SU-DHL-6 (cell line): ENCODE data around the gene PUS1.
A peak's percentile ranks its signal among the peaks of the same experiment; 100 is the strongest.
"Not testable (repeated sequence)": the region's sequence is repeated elsewhere in the genome, so short reads cannot be mapped to it uniquely, and the experiment has no call there.

ENCODE experiments used
- H2AFZ ChIP-seq: fragments of 200-600 bp; sonication (generic); 2 replicates; pipeline ENCODE4 v1.6.1; 2014; ENCODE audit warnings: low read depth, mild to moderate bottlenecking, moderate library complexity, mixed read lengths, antibody characterized with exemption, low read length; ENCODE audit not compliant: severe bottlenecking
- H3F3A ChIP-seq: fragments of 200-600 bp; shearing (Covaris generic); 2 replicates; pipeline ENCODE4 v1.6.0; 2016; ENCODE audit warnings: antibody characterized with exemption, mild to moderate bottlenecking; ENCODE audit not compliant: insufficient read depth
- H3K27ac ChIP-seq: fragments of 200-600 bp; sonication (generic); 2 replicates; pipeline ENCODE4 v1.5.1; 2016; ENCODE audit warnings: low read depth, mild to moderate bottlenecking, low read length, moderate library complexity, mixed read lengths
- H3K27me3 ChIP-seq: fragments of 200-600 bp; sonication (generic), shearing (Covaris generic); 2 replicates; pipeline ENCODE4 v1.6.0; 2014; ENCODE audit warnings: mild to moderate bottlenecking, low read length
- H3K36me3 ChIP-seq: fragments of 200-600 bp; sonication (generic); 2 replicates; pipeline ENCODE4 v1.6.1; 2014; ENCODE audit warnings: mild to moderate bottlenecking, low read length, mixed read lengths
- H3K4me2 ChIP-seq: fragments of 300-600, 200-600 bp; shearing (Covaris generic), sonication (generic); 2 replicates; pipeline ENCODE4 v1.6.0; 2014; ENCODE audit warnings: low read length, low read depth, mild to moderate bottlenecking; ENCODE audit not compliant: poor library complexity, severe bottlenecking
- H3K4me3 ChIP-seq: fragments of 200-600 bp; sonication (generic); 2 replicates; pipeline ENCODE4 v1.5.1; 2014; ENCODE audit warnings: antibody characterized with exemption, low read length, mild to moderate bottlenecking, mixed read lengths; ENCODE audit not compliant: insufficient read depth, poor library complexity, severe bottlenecking
- H3K79me2 ChIP-seq: fragments of 200-600 bp; sonication (generic); 2 replicates; pipeline ENCODE4 v1.6.1; 2014; ENCODE audit warnings: mild to moderate bottlenecking, low read length, moderate library complexity; ENCODE audit not compliant: insufficient read depth
- H3K9ac ChIP-seq: fragments of 200-600 bp; sonication (generic); 2 replicates; pipeline ENCODE4 v1.7.0; 2014; ENCODE audit warnings: mild to moderate bottlenecking, low read length
- H3K9me2 ChIP-seq: fragments of 200-600 bp; sonication (generic); replicated peaks from 2 replicates; pipeline ENCODE4 v1.6.1; 2014; ENCODE audit warnings: low read length; ENCODE audit not compliant: insufficient read depth
- H3K9me3 ChIP-seq: fragments of 200-600 bp; sonication (generic); 2 replicates; pipeline ENCODE4 v1.6.1; 2014; ENCODE audit warnings: low read length, mixed read lengths; ENCODE audit not compliant: insufficient read depth
- H4K20me1 ChIP-seq: fragments of 200-600 bp; sonication (generic); 2 replicates; pipeline ENCODE4 v1.6.1; 2014; ENCODE audit warnings: low read depth, mild to moderate bottlenecking, antibody characterized with exemption, low read length, moderate library complexity, mixed read lengths
- CTCF ChIP-seq: fragments of 200-600 bp; sonication (generic); IDR thresholded peaks from one replicate; pipeline ENCODE4 v1.5.1; 2017; ENCODE audit warnings: antibody characterized with exemption, mild to moderate bottlenecking, low read length, moderate library complexity; ENCODE audit not compliant: insufficient read depth, poor library complexity, severe bottlenecking
- EZH2phosphoT487 ChIP-seq: fragments of 200-600 bp; sonication (generic), shearing (Covaris generic); conservative IDR thresholded peaks from 2 replicates; pipeline ENCODE4 v1.6.1; 2018; ENCODE audit warnings: mild to moderate bottlenecking, antibody characterized with exemption, low read length, moderate library complexity, mixed read lengths

Gene PUS1

GRCh38 chr12:131928711-131929580 is at the start of gene PUS1:
Gene PUS1 (plus strand): TSS chr12:131929276. CDS start chr12:131929723, 447 bp downstream.
- Histone ChIP-seq H3K9me3 (no peaks in the 10 kb centered on the region), H3K79me2 (peaks cover 20% of the 10 kb centered on the region), H3K36me3 (peaks cover 16% of the 10 kb centered on the region; the same call in 1 of the 2 replicates), H2AFZ (peak within 1 kb of the TSS; percentile 94), H3K9me2 (no peaks in the 10 kb centered on the region), H3K9ac (peak within 1 kb of the TSS; percentile 79), H3K27ac (peak within 1 kb of the TSS; percentile 19), H4K20me1 (no peaks in the 10 kb centered on the region; the same call in 1 of the 2 replicates), H3K4me3 (peak within 1 kb of the TSS; percentile 68), H3F3A (peaks cover 10% of the 10 kb centered on the region; the same call in 1 of the 2 replicates), H3K27me3 (no peaks in the 10 kb centered on the region), H3K4me2 (peak within 1 kb of the TSS; percentile 87)
- no peak for TF ChIP-seq EZH2phosphoT487
- no peak for TF ChIP-seq CTCF

DNA sequence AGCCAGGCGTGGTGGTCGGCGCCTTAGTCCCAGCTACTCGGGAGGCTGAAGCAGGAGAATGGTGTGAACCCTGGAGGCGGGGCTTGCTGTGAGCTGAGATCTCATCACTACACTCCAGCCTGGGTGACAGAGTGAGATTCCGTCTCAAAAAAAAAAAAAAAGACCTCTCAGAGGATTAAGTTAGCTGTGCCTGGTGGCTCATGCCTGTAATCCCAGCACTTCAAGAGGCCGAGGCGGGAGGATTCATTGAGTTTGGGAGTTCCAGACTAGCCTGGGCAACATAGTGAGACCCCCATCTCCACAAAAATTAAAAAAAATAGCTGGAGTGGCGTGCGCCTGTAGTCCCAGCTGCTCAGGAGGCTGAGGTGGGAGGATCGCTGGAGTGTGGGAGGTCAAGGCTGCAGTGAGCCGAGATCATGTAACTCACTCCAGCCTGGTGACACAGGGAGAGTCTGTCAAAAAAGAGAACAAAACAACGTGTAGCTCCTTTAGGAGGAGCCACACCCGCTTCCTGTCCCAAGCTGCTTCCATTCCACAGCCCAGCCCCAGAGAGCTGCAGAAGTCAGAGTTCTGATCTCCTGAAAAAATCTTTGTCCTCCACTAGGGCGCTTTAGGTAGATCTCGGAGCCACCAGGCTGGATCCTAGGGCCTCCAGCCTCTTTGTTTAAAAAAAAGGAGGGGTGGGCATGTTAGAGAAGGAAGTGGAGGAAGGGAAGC is 46.1 kb upstream of the PUS1 start:
- no peaks in the 10 kb centered on the region for H3K36me3 ChIP-seq
- TF ChIP-seq CTCF (no peak), EZH2phosphoT487 (no peak)
- H3K27ac ChIP-seq: no peak overlapping the region
- no peaks in the 10 kb centered on the region for H3F3A ChIP-seq
- no peaks in the 10 kb centered on the region for H3K9me2 ChIP-seq
- H3K9ac ChIP-seq: no peak overlapping the region
- no peak overlapping the region for H3K4me3 ChIP-seq
- no peak overlapping the region for H2AFZ ChIP-seq
- no peaks in the 10 kb centered on the region for H4K20me1 ChIP-seq
- no peaks in the 10 kb centered on the region for H3K9me3 ChIP-seq
- H3K27me3 ChIP-seq: no peaks in the 10 kb centered on the region
- no peak overlapping the region for H3K4me2 ChIP-seq
- H3K79me2 ChIP-seq: no peaks in the 10 kb centered on the region

GRCh38 chr12:131883521-131883900 is 45.6 kb upstream of the PUS1 start:
- Histone ChIP-seq H3K27ac (no peak overlapping the region), H3K9me2 (no peaks in the 10 kb centered on the region), H3K9me3 (no peaks in the 10 kb centered on the region), H4K20me1 (no peaks in the 10 kb centered on the region), H3K4me2 (no peak overlapping the region), H3K36me3 (no peaks in the 10 kb centered on the region), H3K79me2 (no peaks in the 10 kb centered on the region), H2AFZ (no peak overlapping the region), H3K27me3 (no peaks in the 10 kb centered on the region), H3K4me3 (no peak overlapping the region), H3F3A (no peaks in the 10 kb centered on the region), H3K9ac (no peak overlapping the region)
- no peak for TF ChIP-seq EZH2phosphoT487
- no peak for TF ChIP-seq CTCF

DNA sequence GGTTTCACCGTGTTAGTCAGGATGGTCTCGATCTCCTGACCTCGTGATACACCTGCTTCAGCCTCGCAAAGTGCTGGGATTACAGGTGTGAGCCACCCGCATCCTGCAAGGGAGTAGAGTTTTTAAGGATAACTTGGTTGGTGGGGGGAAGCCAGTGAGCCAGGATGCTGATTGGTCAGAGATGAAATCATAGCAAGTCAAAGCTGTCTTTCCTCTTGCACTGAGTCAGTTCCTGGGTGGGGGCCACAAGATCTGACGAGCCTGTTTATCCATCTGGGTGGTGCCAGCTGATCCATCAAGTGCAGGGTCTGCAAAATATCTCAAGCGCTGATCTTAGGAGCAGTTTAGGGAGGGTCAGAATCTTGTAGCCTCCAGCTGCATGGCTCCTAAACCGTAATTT is 44.0 kb upstream of the PUS1 start:
- H3K4me2 ChIP-seq, H4K20me1 ChIP-seq, H2AFZ ChIP-seq, H3K9ac ChIP-seq, H3K36me3 ChIP-seq, H3K9me3 ChIP-seq, H3K4me3 ChIP-seq, H3K79me2 ChIP-seq, H3F3A ChIP-seq, H3K27me3 ChIP-seq, H3K27ac ChIP-seq, H3K9me2 ChIP-seq: not testable (repeated sequence)
